Body of pancreas (tissue), 4 donors: ENCODE data around the gene ERI3. TPM values are rescaled to one million over a fixed set of nuclear protein-coding genes. Genes with fewer than 3 reads are reported as not detected.

Experiments
- ATAC-seq: fragments of 150-250 bp; one replicate; pipeline ENCODE4 v1.9.1; 2016
- DNase-seq, 4 donors: peaks; one replicate each; pipeline ENCODE4 v3.0.0-alpha.2; 2019
- H3K27ac ChIP-seq, 4 donors: fragments of 200-600 bp; sonication (generic); 1 replicate in 3 of 4; 2 replicates in 1 of 4; pipeline versions ENCODE4 v1.5.1 to v1.6.1; 2016 to 2019; ENCODE audit warnings: mild to moderate bottlenecking in 1 of 4, mixed read lengths in 1 of 4, moderate library complexity in 1 of 4
- H3K27me3 ChIP-seq, 2 donors: fragments of 200-600 bp; sonication (generic); one replicate each; pipeline ENCODE4 v1.6.0; 2016; ENCODE audit warnings: mild to moderate bottlenecking in 1 of 2
- H3K36me3 ChIP-seq, 2 donors: fragments of 200-600 bp; sonication (generic); replicated peaks in 1 of 2; 2 replicates each; pipeline ENCODE4 v1.5.1; 2016; ENCODE audit warnings: low read depth in 2 of 2; ENCODE audit not compliant: insufficient read depth in 1 of 2
- H3K4me1 ChIP-seq: fragments of 200-600 bp; sonication (generic); one replicate; pipeline ENCODE4 v1.6.0; 2016
- H3K4me3 ChIP-seq, 2 donors: fragments of 200-600 bp; sonication (generic); 1 replicate in 1 of 2; 2 replicates in 1 of 2; pipeline ENCODE4 v1.5.1; 2016 to 2019
- H3K9me3 ChIP-seq, 3 donors: fragments of 200-600 bp; sonication (generic); 1 replicate in 2 of 3; 2 replicates in 1 of 3; pipeline ENCODE4 v1.5.1; 2016
- POLR2A ChIP-seq, 3 donors: fragments of 450-650 bp; IDR thresholded peaks; one replicate each; pipeline ENCODE4 v1.6.1; 2016; ENCODE audit warnings: antibody characterized with exemption in 3 of 3, mild to moderate bottlenecking in 2 of 3
- WGBS, 2 donors: methylation state at CpG; one replicate each; pipeline ENCODE4 v1.1.5; 2017; 5-methylcytosine and 5-hydroxymethylcytosine counted together
- intact Hi-C: fragments of 100-400 bp; cut with DNase I; formaldehyde crosslinking; loops from one replicate; pipeline ENCODE4 v1.15.1; 2023
- total RNA-seq, 2 donors: library from RNA; depleted of rRNA; stranded (reverse); fragments of >200 nt; gene quantifications; one replicate each; pipeline ENCODE4 v1.1.0, GENCODE V29; 2016
- TF ChIP-seq, protein P1 (sequence below), 7 experiments: fragments of 450-650 bp in 4 of 7; fragments of 200-600 bp in 3 of 7; sonication (generic) in 3 of 7; IDR thresholded peaks; one replicate each; pipeline ENCODE4 v1.5.1; 2016 to 2019; ENCODE audit warnings: antibody characterized with exemption in 7 of 7

The ERI3 gene
- total RNA-seq, 2 donors from 2014 or later, result 17.4 to 59.7 TPM

DNA sequence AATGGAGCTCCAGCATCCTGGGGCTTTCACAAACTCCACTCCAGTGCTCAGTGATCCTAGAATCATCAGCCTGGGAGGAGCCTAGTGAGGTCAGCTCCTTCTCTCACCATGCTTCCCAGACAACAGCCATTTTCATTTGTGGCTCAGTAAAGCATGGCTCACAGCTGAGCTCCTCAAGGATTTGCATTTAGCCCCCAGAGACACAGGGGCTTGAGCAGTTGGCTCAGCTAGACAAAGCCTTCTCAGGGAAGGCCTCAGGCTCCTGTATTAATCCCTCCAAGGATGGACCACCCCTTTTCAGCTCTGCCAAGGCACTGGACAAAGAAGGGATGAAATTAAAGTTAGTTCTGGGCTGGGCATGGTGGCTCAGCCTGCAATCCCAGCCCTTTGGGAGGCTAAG, 39.5 kb downstream of the ERI3 start:
- no peak for DNase-seq
- H3K9me3 ChIP-seq, result no peaks in the 10 kb centered on the region
- no peak overlapping the region for H3K27ac ChIP-seq
- peaks cover 0 to 2% of the 10 kb centered on the region in 2 donors for H3K36me3 ChIP-seq
- no peak overlapping the region for H3K4me3 ChIP-seq
- TF ChIP-seq POLR2A (IDR thresholded peaks at IDR 0.05), result no peak
- TF ChIP-seq, protein P1, sequence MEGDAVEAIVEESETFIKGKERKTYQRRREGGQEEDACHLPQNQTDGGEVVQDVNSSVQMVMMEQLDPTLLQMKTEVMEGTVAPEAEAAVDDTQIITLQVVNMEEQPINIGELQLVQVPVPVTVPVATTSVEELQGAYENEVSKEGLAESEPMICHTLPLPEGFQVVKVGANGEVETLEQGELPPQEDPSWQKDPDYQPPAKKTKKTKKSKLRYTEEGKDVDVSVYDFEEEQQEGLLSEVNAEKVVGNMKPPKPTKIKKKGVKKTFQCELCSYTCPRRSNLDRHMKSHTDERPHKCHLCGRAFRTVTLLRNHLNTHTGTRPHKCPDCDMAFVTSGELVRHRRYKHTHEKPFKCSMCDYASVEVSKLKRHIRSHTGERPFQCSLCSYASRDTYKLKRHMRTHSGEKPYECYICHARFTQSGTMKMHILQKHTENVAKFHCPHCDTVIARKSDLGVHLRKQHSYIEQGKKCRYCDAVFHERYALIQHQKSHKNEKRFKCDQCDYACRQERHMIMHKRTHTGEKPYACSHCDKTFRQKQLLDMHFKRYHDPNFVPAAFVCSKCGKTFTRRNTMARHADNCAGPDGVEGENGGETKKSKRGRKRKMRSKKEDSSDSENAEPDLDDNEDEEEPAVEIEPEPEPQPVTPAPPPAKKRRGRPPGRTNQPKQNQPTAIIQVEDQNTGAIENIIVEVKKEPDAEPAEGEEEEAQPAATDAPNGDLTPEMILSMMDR (IDR thresholded peaks at IDR 0.05), result no peak
- no peaks in the 10 kb centered on the region for H3K27me3 ChIP-seq
- intact Hi-C loops, result loop anchor here (5.0 kb wide), 1 partner anchor 98 kb away; no protein-coding TSS in a partner anchor
- ATAC-seq, result no peak
- peaks cover 16% of the 10 kb centered on the region for H3K4me1 ChIP-seq

DNA sequence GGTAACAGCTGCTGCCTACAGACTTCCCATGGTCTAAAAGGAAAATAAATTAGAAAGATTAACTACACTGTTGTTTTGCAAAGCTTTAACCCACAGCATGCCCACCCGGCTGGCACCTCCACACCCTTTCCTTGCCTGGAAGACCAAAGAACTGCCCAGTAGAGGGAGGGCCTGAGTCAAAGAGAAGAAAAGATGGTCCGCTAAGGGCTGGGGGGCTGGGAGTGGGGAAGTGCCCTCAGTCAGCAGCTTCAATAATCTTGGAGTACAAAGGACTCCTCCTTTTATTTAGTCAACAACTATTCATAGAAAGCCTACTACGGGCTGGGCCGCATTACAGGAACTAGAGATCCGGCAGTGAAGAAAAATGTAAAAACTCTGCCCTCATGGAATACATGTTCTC, 40.6 kb downstream of the ERI3 start:
- no peaks in the 10 kb centered on the region for H3K27me3 ChIP-seq
- H3K27ac ChIP-seq, result peak overlapping the region in 2 of 4 donors; percentile 21 to 51
- TF ChIP-seq, protein P1 (IDR thresholded peaks at IDR 0.05), result no peak
- no peak for TF ChIP-seq POLR2A (IDR thresholded peaks at IDR 0.05)
- H3K4me1 ChIP-seq, result peaks cover 16% of the 10 kb centered on the region
- DNase-seq, result no peak
- intact Hi-C loops, result no loop called here
- H3K9me3 ChIP-seq, result no peaks in the 10 kb centered on the region
- no peak for ATAC-seq
- peaks cover 0 to under 1% of the 10 kb centered on the region in 2 donors for H3K36me3 ChIP-seq
- 66 to 78% methylated on average over 5 of the region's 5 CpGs for WGBS, 2 donors
- no peak overlapping the region for H3K4me3 ChIP-seq

DNA sequence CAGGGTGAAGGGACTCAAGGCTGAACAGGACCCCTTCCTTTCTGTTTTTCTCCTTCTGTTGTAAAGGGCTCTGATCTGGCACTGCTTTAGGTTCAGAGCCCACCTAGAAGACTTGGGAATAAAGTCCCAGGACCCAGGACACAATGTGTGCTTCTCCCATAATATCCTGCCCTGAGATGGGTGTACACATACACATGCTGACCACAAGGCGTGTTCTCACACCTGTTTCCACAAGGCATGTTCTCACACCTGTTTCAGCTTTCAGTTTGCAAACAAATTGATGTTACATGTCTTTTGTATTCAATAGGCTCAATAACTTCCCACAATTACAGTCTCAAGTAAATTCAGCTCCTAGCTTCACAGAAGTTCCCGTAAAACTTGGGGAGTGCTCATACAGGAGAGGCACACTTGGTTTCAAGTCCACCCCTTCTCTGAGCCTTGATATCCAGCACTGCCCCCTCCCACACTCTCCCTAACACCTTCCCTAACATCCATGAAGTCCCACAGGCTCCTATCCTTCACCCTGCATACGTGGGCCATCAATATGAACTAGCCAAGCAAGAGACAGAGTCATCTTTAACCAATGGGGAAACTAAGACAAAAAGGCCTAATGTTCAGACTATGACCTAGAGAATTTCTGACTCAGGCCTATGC, 41.7 kb downstream of the ERI3 start:
- Histone ChIP-seq H3K4me1 (peaks cover 16% of the 10 kb centered on the region), H3K27me3 (no peaks in the 10 kb centered on the region), H3K4me3 (no peak overlapping the region), H3K27ac (peak overlapping the region; percentile 11 to 51 (median 40)), H3K36me3 (no peaks in the 10 kb centered on the region), H3K9me3 (no peaks in the 10 kb centered on the region)
- WGBS, 2 donors, result 53 to 57% methylated on average over 3 of the region's 3 CpGs
- TF ChIP-seq, protein P1 (IDR thresholded peaks at IDR 0.05), result peak in 4 of 7 experiments; percentile 34 to 57 (median 37)
- no peak for TF ChIP-seq POLR2A (IDR thresholded peaks at IDR 0.05)
- DNase-seq (peak; percentile 23 to 70 (median 63)), ATAC-seq (peak; percentile 74)
- intact Hi-C loops, result no loop called here

DNA sequence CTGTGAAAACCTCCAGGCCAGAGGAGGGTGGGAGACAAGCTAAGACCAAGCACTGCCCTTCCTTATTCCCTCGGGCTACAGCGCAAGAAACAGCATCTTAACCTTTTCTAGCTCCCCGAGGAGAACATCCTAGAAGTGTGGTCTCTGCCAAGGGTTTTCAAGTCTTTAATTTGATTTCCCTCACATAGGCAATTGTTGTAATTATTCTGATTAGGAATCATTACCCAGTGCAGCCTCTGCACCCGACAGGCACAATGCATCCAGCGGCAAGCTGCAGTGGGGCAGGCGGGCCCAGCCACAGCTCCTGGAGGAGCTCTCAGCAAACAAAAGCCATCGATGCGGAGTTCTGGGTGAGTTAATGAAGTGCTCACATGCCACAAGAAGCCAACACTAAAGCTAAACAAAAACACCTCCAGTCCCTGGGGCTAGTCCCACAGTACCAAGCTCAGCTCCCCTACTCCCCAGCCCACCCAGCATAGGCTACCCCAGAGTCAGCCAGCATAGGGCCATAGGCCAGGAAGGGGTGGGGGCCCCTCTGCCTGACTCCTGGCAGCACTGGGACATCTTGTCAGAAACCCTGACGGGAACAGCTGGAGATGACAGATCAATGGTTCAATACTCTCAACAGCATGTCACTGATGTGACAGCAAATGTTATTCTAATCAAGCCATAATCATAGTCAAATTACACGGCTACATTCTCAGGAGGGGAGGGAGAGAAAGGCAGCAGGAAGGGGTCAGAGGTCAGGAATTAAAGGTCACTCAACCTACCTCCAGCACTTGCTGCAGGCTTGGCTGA, 42.5 kb downstream of the ERI3 start:
- peak overlapping the region; percentile 11 to 51 (median 40) for H3K27ac ChIP-seq
- TF ChIP-seq, protein P1 (IDR thresholded peaks at IDR 0.05), result no peak
- no peak for TF ChIP-seq POLR2A (IDR thresholded peaks at IDR 0.05)
- intact Hi-C loops, result no loop called here
- H3K9me3 ChIP-seq, result no peaks in the 10 kb centered on the region
- peaks cover 16% of the 10 kb centered on the region for H3K4me1 ChIP-seq
- H3K36me3 ChIP-seq, result no peaks in the 10 kb centered on the region
- DNase-seq (no peak), ATAC-seq (no peak)
- no peak overlapping the region for H3K4me3 ChIP-seq
- WGBS, 2 donors, result 73 to 84% methylated on average over 10 of the region's 10 CpGs
- H3K27me3 ChIP-seq, result no peaks in the 10 kb centered on the region
